ENCODE results near the gene UBIAD1.

GRCh38 chr1:11302366-11302765 lies 29.4 kb downstream of the UBIAD1 start:
- TF ChIP-seq CTCF (conservative IDR thresholded peaks at IDR 0.05) (no peak), ZFX (IDR thresholded peaks at IDR 0.05) (no peak)

Measured in C4-2B (cell line).